ENCODE results near the gene PPIF.

The PPIF gene

GRCh38 chr10:79347226-79347893 lies at the start of gene PPIF:
TSS of gene PPIF (plus strand) at chr10:79347469. CDS start at chr10:79347549, 80 bp downstream.
- peak; percentile 97 for DNase-seq

- DNase-seq, result peak; percentile 92
Observed at GRCh38 chr10:79298403-79299244, 48.6 kb upstream of the PPIF start.

GRCh38 chr10:79299397-79300241 lies 47.6 kb upstream of the PPIF start:
- DNase-seq, result no peak

GRCh38 chr10:79300711-79301110 lies 46.6 kb upstream of the PPIF start:
- DNase-seq, result no peak

GRCh38 chr10:79301754-79302530 lies 45.3 kb upstream of the PPIF start:
- DNase-seq, result no peak

GRCh38 chr10:79303631-79304478 lies 43.4 kb upstream of the PPIF start:
- no peak for DNase-seq

- no peak for DNase-seq
Observed at GRCh38 chr10:79304479-79305087, 42.7 kb upstream of the PPIF start.

GRCh38 chr10:79305515-79305914 lies 41.8 kb upstream of the PPIF start:
- no peak for DNase-seq

GRCh38 chr10:79305988-79306387 lies 41.3 kb upstream of the PPIF start:
- no peak for DNase-seq

- no peak for DNase-seq
Observed at GRCh38 chr10:79306644-79307220, 40.5 kb upstream of the PPIF start.

GRCh38 chr10:79308016-79308415 lies 39.3 kb upstream of the PPIF start:
- no peak for DNase-seq

- no peak for DNase-seq
Observed at GRCh38 chr10:79308969-79309665, 38.2 kb upstream of the PPIF start.

GRCh38 chr10:79310200-79310865 lies 36.9 kb upstream of the PPIF start:
- DNase-seq, result no peak

- no peak for DNase-seq
Observed at GRCh38 chr10:79310911-79311573, 36.2 kb upstream of the PPIF start.

- DNase-seq, result no peak
Observed at GRCh38 chr10:79311581-79312407, 35.5 kb upstream of the PPIF start.

- DNase-seq, result no peak
Observed at GRCh38 chr10:79312601-79313187, 34.6 kb upstream of the PPIF start.

- DNase-seq, result no peak
Observed at GRCh38 chr10:79313320-79313719, 33.9 kb upstream of the PPIF start.

Data from suppressor macrophage treated with lipopolysaccharide for 4 hours (primary cell).